ENCODE measurements around the gene METAP2.
"Not testable (repeated sequence)": the region's sequence is repeated elsewhere in the genome, so short reads cannot be mapped to it uniquely, and the experiment has no call there.

Gene METAP2

GRCh38 chr12:95473884-95474659 is at the start of gene METAP2:
Gene METAP2, plus strand, starts transcription at chr12:95474152. Its CDS starts 28 bp downstream, at chr12:95474180.
- DNase-seq (ENCODE audit: low read depth in 2 of 2), result peak; percentile 93

- no peak for DNase-seq (ENCODE audit: low read depth in 2 of 2)
These were observed 49.5 kb upstream of the METAP2 start for GRCh38 chr12:95424271-95424994.

DNA sequence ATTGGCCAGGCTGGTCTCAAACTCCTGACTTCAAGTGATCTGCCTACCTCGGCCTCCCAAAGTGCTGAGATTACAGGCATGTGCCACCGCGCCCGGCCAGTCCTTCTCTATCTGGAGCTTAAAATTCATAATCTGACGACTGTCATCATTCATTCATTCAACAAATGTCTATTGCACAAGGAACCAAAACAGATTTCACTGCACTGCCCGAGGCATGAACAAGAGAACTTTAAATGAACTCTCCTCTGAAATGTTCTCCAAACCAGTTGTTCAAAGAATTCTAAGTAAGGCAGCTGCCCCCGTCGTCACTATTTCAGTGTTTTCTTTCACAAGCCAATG is 44.8 kb upstream of the METAP2 start:
- DNase-seq (ENCODE audit: low read depth in 2 of 2), result no peak

DNA sequence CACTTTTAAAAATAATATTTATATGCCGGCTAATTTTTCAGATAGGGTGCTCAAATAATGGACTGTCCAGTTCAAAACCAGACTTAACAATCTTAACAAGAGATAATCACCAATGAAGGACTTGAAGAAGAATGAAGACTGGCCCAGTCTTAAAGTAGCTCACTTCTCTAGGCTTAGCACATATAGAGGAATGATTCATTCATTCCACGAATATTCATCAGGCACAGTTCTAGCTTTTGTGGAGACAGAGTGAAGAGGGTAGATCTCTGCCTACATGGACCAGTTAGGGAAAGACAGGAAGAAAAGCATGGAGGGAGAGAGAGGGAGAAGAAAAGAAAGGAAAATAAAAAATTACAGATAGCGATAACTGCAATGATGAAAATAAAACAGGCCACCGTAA is 42.8 kb upstream of the METAP2 start:
- no peak for DNase-seq (ENCODE audit: low read depth in 2 of 2)

GRCh38 chr12:95435355-95435754 is 38.6 kb upstream of the METAP2 start:
- no peak for DNase-seq (ENCODE audit: low read depth in 2 of 2)

DNA sequence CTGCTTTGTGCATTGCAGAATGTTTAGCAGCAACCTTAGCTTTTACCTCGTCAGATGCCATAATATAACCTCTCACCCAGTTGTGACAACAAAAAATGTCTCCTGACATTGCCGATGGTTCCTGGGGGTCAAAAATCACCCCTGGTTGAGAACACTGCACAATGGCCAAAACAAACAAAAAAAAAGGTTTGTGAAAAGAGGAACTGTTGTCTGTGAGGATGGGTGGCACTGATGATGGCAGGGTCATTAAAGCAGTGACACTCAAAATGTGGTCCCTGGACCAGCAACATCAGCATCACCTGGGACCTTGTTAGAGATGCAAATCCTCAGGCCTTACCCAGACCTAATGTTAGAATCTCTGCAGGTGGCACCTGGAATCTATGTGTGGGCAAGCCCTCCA is 36.4 kb upstream of the METAP2 start:
- DNase-seq (ENCODE audit: low read depth in 2 of 2), result no peak

DNA sequence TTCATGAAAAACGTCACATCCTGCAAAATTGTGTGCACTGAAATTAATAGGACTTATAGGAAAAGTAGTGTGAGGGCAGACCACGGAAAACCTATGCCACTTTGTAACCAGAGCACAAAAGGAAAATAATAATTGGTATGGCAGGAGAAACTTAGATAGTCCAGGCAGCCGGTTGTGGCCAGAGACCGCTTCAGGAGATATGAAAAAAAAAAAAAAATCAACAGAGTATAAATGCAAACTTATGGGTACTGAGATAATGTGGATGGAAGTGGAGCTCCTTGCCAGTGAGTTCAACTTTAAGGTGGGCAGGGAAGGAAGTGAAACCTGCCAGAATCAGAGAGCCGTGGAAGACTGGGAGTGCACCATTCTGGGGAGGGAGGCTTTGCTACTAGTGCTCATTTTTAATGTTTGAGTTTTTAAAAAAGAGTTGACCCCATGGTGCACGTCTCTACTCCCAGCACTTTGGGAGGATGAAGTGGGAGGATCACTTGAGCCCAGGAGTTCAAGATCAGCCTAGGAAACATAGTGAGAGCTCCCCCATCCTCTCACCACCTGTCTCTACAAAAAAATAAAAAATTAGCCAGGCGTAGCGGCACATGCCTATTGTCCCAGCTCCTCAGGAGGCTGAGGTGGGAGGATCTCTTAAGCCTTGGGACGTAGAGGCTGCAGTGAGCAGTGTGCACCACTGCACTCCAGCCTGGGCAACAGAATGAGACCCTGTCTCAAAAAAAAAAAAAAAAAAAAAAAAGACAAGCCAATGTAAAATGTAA is 34.3 kb upstream of the METAP2 start:
- DNase-seq (ENCODE audit: low read depth in 2 of 2), result no peak

DNA sequence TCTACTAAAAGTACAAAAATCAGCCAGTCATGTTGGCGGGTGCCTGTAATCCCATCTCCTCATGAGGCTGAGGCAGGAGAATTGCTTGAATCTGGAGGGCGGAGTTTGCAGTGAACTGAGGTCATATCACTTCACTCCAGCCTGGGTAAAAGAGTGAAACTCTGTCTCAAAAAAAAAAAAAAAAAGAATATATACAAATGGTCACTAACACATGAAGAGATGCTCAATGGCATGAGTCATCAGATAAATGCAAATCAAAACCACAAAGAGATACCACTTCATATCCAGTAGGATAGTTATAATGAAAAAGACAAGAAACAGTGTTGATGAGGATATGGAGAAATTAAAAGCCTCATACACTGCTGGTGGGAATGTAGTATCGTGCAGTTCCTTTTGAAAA is 33.6 kb upstream of the METAP2 start:
- no peak for DNase-seq (ENCODE audit: low read depth in 2 of 2)

- no peak for DNase-seq (ENCODE audit: low read depth in 2 of 2)
These were observed 30.5 kb upstream of the METAP2 start for GRCh38 chr12:95443459-95443858.

DNA sequence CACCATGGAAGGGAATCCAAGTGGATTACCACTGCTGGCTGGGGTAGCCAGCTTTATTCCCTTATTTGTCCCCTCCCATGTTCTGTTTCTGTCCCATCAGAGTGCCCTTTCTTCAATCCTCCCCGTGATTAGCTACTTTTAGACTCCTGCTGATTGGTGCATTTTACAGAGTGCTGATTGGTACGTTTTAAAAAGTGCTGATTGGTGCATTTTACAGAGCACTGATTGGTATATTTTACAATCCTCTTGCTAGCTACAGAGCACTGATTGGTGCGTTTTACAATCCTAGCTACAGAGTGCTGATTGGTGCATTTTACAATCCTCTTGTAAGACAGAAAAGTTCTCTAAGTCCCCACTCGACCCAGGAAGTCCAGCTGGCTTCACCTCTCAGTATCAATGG is 28.9 kb upstream of the METAP2 start:
- DNase-seq (ENCODE audit: low read depth in 2 of 2), result not testable (repeated sequence)

GRCh38 chr12:95445884-95446505 is 28.0 kb upstream of the METAP2 start:
- no peak for DNase-seq (ENCODE audit: low read depth in 2 of 2)

GRCh38 chr12:95446506-95446900 is 27.4 kb upstream of the METAP2 start:
- no peak for DNase-seq (ENCODE audit: low read depth in 2 of 2)

DNA sequence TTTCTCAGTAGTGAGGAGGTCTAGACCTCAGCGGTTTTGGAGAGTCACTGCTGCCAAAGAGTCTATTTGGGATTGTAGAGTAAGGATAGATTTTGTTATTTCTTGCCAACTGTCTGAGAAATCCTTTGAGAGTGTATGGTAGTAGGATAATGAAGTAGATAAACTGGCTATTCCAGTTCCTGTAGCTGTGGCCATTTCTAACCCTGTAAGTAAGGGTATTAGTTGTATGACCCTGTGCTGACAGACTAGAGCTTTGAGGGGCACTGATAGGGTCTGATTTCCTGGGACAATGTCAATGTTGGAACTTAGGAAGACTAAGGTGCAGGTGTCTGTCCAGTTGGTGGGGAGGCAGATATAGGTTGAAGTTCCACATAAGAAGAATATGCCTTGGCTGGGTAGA is 24.3 kb upstream of the METAP2 start:
- not testable (repeated sequence) for DNase-seq (ENCODE audit: low read depth in 2 of 2)

- DNase-seq (ENCODE audit: low read depth in 2 of 2), result not testable (repeated sequence)
These were observed 21.5 kb upstream of the METAP2 start for GRCh38 chr12:95452501-95452900.

- not testable (repeated sequence) for DNase-seq (ENCODE audit: low read depth in 2 of 2)
These were observed 20.1 kb upstream of the METAP2 start for GRCh38 chr12:95453881-95454280.

DNA sequence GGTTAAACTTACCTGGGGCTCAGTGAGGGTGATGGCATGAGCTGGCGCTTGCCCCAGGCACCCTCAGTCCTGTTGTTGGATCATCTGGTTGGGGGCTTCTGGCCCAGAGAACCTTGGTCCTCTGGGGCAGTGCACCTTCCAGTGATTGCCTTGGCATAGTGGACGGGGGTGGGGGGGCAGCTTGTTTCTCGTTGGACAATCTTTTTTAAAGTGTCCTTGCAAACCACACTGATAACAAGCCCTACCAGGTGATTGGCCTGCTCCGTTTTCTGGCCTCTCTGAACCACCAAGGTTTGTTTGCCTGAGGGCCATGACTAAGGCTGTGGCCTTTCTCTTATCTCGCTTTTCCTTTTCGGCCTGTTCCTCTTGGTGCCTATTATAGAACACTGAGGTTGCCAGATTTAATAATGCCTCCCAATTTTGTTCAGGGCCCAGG is 19.2 kb upstream of the METAP2 start:
- DNase-seq (ENCODE audit: low read depth in 2 of 2), result not testable (repeated sequence)

DNA sequence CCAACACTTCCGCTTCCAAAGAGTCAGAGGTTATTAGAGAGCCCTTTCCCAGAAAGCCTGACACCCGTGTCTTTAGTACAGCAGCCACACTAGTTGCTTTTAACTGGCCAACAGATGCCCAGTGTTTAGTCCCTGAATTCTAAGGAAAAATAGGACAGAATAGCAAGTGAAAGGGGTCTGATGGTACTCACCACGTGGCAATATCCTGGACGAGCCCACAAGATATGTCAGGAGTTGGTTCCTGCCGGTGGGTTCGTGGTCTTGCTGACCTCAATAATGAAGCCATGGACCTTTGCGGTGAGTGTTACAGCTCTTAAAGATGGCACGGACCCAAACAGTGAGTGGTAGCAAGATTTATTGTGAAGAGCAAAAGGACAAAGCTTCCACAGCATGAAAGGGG is 16.3 kb upstream of the METAP2 start:
- DNase-seq (ENCODE audit: low read depth in 2 of 2), result not testable (repeated sequence)

- no peak for DNase-seq (ENCODE audit: low read depth in 2 of 2)
These were observed 15.2 kb upstream of the METAP2 start for GRCh38 chr12:95458761-95459160.

DNA sequence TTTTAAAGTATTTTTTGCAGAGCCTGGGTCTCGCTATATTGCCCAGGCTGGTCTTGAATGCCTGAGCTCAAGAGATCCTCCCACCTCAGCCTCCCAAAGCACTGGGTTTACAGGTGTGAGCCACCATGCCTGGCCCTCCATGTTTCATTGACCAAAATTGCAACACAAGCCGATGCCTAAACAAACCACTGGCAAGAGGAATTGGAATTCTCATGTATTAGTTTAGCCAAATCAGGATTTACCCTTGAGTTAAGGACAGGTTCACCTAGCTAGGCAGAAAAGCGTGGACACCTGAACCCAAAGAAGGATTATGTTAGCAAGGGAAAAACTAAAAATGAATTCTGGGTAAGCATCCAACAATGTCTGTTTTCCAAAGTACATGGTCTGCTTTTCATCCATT is 14.6 kb upstream of the METAP2 start:
- DNase-seq (ENCODE audit: low read depth in 2 of 2), result no peak

DNA sequence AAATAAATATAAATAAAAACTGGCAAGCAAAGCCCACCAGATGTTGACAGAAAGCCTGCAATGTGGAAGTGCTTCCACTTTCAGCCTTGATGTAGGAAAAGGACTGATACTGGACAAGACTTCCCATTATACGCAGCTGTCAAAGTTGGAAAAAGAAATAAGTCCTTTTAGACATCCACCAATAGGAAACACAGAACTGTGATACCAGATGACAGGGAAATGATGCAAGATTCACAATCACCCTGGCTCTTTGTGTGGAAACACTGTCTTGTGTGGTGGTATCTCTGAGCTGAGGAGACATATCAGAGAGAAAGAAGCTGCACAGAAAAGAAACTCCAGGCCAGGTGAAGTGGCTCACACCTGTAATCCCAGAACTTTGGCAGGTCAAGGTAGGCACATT is 13.8 kb upstream of the METAP2 start:
- DNase-seq (ENCODE audit: low read depth in 2 of 2), result no peak

- no peak for DNase-seq (ENCODE audit: low read depth in 2 of 2)
These were observed 13.1 kb upstream of the METAP2 start for GRCh38 chr12:95460896-95461295.

DNA sequence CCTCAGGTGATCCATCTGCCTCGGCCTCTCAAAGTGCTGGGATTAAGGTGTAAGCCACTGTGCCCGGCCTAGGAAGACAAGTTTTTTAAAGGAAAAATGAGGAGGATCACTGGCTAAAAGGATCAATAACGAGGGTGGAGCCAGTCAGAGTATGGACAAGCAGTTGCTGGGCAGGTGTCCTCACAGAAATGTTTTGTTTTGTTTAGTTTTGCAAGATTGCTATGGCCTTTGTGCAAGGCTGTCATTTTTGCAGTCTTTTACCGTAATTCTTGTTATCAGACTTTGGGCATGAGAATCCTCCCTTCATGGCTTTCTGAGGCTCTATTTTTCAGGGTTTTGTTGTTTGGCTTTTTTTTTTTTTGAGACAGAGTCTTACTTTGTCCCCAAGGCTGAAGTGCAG is 11.9 kb upstream of the METAP2 start:
- no peak for DNase-seq (ENCODE audit: low read depth in 2 of 2)
